IMR-90 (cell line): ENCODE data around the gene DBH. TPM values are rescaled to one million over a fixed set of nuclear protein-coding genes. Genes with fewer than 3 reads are reported as not detected.

Experiments used
- ATAC-seq: fragments of 200-7000 bp; cut with Tn5 transposase; 2 replicates; pipeline ENCODE4 v1.9.1; 2020; ENCODE audit warnings: low read depth, mild to moderate bottlenecking, moderate library complexity
- BruUV-seq: library from RNA; stranded (reverse); fragments of 400-500 nt; replicated peaks from 2 replicates; lab custom pipeline; 2021; lab: Mats Ljungman, UMichigan
- CTCF ChIA-PET: fragments of 300-600 bp; formaldehyde crosslinking; extraction: SDS; loops from one replicate; lab custom pipeline; 2021; ENCODE audit warnings: antibody characterized with exemption; lab: Yijun Ruan, JAX
- POLR2A ChIA-PET: fragments of 300-600 bp; sonication (Branson Sonifier 250); formaldehyde crosslinking; loops from one replicate; lab custom pipeline; 2022; ENCODE audit warnings: antibody characterized with exemption; ENCODE audit not compliant: unreplicated experiment; lab: Charles Lee
- DNase-seq: peaks from one replicate; pipeline ENCODE4 v3.0.0; 2013
- H2AFZ ChIP-seq: replicated peaks from 2 replicates; pipeline ENCODE3; 2013; ENCODE audit warnings: low read length, mild to moderate bottlenecking; ENCODE audit not compliant: poor library complexity
- H2AK5ac ChIP-seq: 2 replicates; pipeline ENCODE4 v1.6.1; 2013; ENCODE audit warnings: low read depth, low read length, inconsistent platforms
- H2AK9ac ChIP-seq: replicated peaks from 2 replicates; pipeline ENCODE3; 2013; ENCODE audit warnings: mild to moderate bottlenecking, low read depth, low read length, moderate library complexity; ENCODE audit not compliant: poor library complexity
- H2BK120ac ChIP-seq: 2 replicates; pipeline ENCODE4 v1.6.1; 2013; ENCODE audit warnings: low read depth, low read length, inconsistent platforms
- H2BK15ac ChIP-seq: 3 replicates; pipeline ENCODE4 v1.6.1; 2013; ENCODE audit warnings: low read depth, low read length, inconsistent platforms
- H2BK20ac ChIP-seq: 2 replicates; pipeline ENCODE4 v1.6.1; 2013; ENCODE audit warnings: low read depth, mild to moderate bottlenecking, inconsistent platforms, low read length, moderate library complexity
- H2BK5ac ChIP-seq: 2 replicates; pipeline ENCODE4 v1.6.1; 2013; ENCODE audit warnings: mild to moderate bottlenecking, low read depth, low read length, inconsistent platforms; ENCODE audit not compliant: poor library complexity, severe bottlenecking
- H3K14ac ChIP-seq: replicated peaks from 2 replicates; pipeline ENCODE4 v1.6.1; 2013; ENCODE audit warnings: low read depth, low read length, inconsistent platforms
- H3K18ac ChIP-seq: 2 replicates; pipeline ENCODE4 v1.6.1; 2013; ENCODE audit warnings: low read depth, low read length, control low read depth
- H3K23ac ChIP-seq: 2 replicates; pipeline ENCODE4 v1.6.1; 2013; ENCODE audit warnings: low read depth, low read length, inconsistent platforms
- H3K27ac ChIP-seq: 2 replicates; pipeline ENCODE4 v1.5.1; 2013; ENCODE audit warnings: mild to moderate bottlenecking, control low read depth, low read length; ENCODE audit not compliant: insufficient read depth
- H3K27me3 ChIP-seq: 2 replicates; pipeline ENCODE4 v1.6.1; 2013; ENCODE audit warnings: low read length; ENCODE audit not compliant: control insufficient read depth, insufficient read depth
- H3K36me3 ChIP-seq: 2 replicates; pipeline ENCODE4 v1.6.1; 2013; ENCODE audit warnings: low read length, mixed read lengths; ENCODE audit not compliant: control insufficient read depth, insufficient read depth
- H3K4ac ChIP-seq: 2 replicates; pipeline ENCODE4 v1.6.1; 2013; ENCODE audit warnings: low read depth, low read length, inconsistent platforms
- H3K4me1 ChIP-seq: 2 replicates; pipeline ENCODE4 v1.6.1; 2013; ENCODE audit warnings: low read length, mixed read lengths; ENCODE audit not compliant: control insufficient read depth, insufficient read depth
- H3K4me2 ChIP-seq: 2 replicates; pipeline ENCODE4 v1.6.1; 2013; ENCODE audit warnings: low read depth, mild to moderate bottlenecking, control low read depth, low read length, moderate library complexity
- H3K4me3 ChIP-seq: 2 replicates; pipeline ENCODE4 v1.5.1; 2013; ENCODE audit warnings: low read depth, mild to moderate bottlenecking, control low read depth, low read length, moderate library complexity; ENCODE audit not compliant: insufficient read depth
- H3K56ac ChIP-seq: 2 replicates; pipeline ENCODE4 v1.6.1; 2013; ENCODE audit warnings: low read length, inconsistent platforms; ENCODE audit not compliant: insufficient read depth; ENCODE audit errors: extremely low read depth
- H3K79me1 ChIP-seq, 2 experiments: 2 replicates each; pipeline ENCODE4 v1.6.1; 2013; ENCODE audit warnings: low read length in 2 of 2, inconsistent platforms in 1 of 2, low read depth in 1 of 2
- H3K9ac ChIP-seq: 2 replicates; pipeline ENCODE4 v1.6.1; 2013; ENCODE audit warnings: low read depth, low read length, control low read depth
- H3K9me1 ChIP-seq: 2 replicates; pipeline ENCODE4 v1.6.1; 2013; ENCODE audit warnings: low read length, inconsistent platforms; ENCODE audit not compliant: insufficient read depth
- H3K9me3 ChIP-seq: 2 replicates; pipeline ENCODE4 v1.6.1; 2013; ENCODE audit warnings: low read length; ENCODE audit not compliant: control insufficient read depth, insufficient read depth
- H4K20me1 ChIP-seq: 2 replicates; pipeline ENCODE4 v1.6.1; 2013; ENCODE audit warnings: low read length, inconsistent platforms; ENCODE audit not compliant: insufficient read depth
- H4K5ac ChIP-seq: 2 replicates; pipeline ENCODE4 v1.6.1; 2013; ENCODE audit warnings: mild to moderate bottlenecking, low read depth, low read length, control low read depth
- H4K8ac ChIP-seq, 2 experiments: 2 replicates each; pipeline ENCODE4 v1.6.1; 2013; ENCODE audit warnings: low read depth in 2 of 2, low read length in 2 of 2, control low read depth in 1 of 2, inconsistent platforms in 1 of 2
- H4K91ac ChIP-seq: 2 replicates; pipeline ENCODE4 v1.6.1; 2013; ENCODE audit warnings: low read depth, low read length, inconsistent platforms; ENCODE audit not compliant: insufficient read depth
- BHLHE40 ChIP-seq: fragments of 150-350 bp; IDR thresholded peaks from 2 replicates; pipeline ENCODE4 v1.6.1; 2016; ENCODE audit warnings: mild to moderate bottlenecking, low read depth, low read length
- CEBPB ChIP-seq: IDR thresholded peaks from 2 replicates; pipeline ENCODE4 v1.6.1; 2012; ENCODE audit warnings: low read depth, low read length, improper control_type of control experiment
- CTCF ChIP-seq: conservative IDR thresholded peaks from 2 replicates; pipeline ENCODE4 v1.5.1; 2012; ENCODE audit warnings: mild to moderate bottlenecking, low read depth, low read length, improper control_type of control experiment
- ELK1 ChIP-seq: fragments of 150-350 bp; IDR thresholded peaks from 2 replicates; pipeline ENCODE4 v1.6.1; 2016; ENCODE audit warnings: low read depth, mild to moderate bottlenecking, low read length, moderate library complexity, borderline replicate concordance
- FOS ChIP-seq: fragments of 150-350 bp; IDR thresholded peaks from 2 replicates; pipeline ENCODE4 v1.6.1; 2016; ENCODE audit warnings: low read depth, low read length
- MAFK ChIP-seq: IDR thresholded peaks from 2 replicates; pipeline ENCODE4 v1.6.1; 2012; ENCODE audit warnings: low read depth, low read length, improper control_type of control experiment
- MAZ ChIP-seq: IDR thresholded peaks from 2 replicates; pipeline ENCODE4 v1.6.1; 2012; ENCODE audit warnings: low read depth, mild to moderate bottlenecking, low read length, improper control_type of control experiment, moderate library complexity, borderline replicate concordance
- MXI1 ChIP-seq: IDR thresholded peaks from 2 replicates; pipeline ENCODE4 v1.6.1; 2012; ENCODE audit warnings: low read depth, mild to moderate bottlenecking, low read length, moderate library complexity, borderline replicate concordance
- NFE2L2 ChIP-seq: fragments of 150-350 bp; IDR thresholded peaks from 2 replicates; pipeline ENCODE4 v1.6.1; 2016; ENCODE audit warnings: low read depth, mild to moderate bottlenecking, low read length
- POLR2A ChIP-seq: IDR thresholded peaks from 2 replicates; pipeline ENCODE4 v1.6.1; 2012; ENCODE audit warnings: mild to moderate bottlenecking, low read depth, low read length
- RAD21 ChIP-seq: IDR thresholded peaks from 2 replicates; pipeline ENCODE4 v1.6.1; 2012; ENCODE audit warnings: low read length, improper control_type of control experiment
- RCOR1 ChIP-seq: IDR thresholded peaks from 2 replicates; pipeline ENCODE4 v1.6.1; 2012; ENCODE audit warnings: mild to moderate bottlenecking, low read length, improper control_type of control experiment; ENCODE audit not compliant: insufficient replicate concordance
- RFX5 ChIP-seq: IDR thresholded peaks from 2 replicates; pipeline ENCODE4 v1.8.0; 2012; ENCODE audit warnings: low read depth, mild to moderate bottlenecking, low read length, moderate library complexity
- SMC3 ChIP-seq: fragments of 150-350 bp; IDR thresholded peaks from 2 replicates; pipeline ENCODE4 v1.6.1; 2016; ENCODE audit warnings: low read depth, mild to moderate bottlenecking, antibody characterized with exemption, low read length, moderate library complexity
- USF2 ChIP-seq: fragments of 150-350 bp; IDR thresholded peaks from 2 replicates; pipeline ENCODE4 v1.6.1; 2017; ENCODE audit warnings: mild to moderate bottlenecking, antibody characterized with exemption, low read length, low read depth
- WGBS, 2 experiments: methylation state at CpG; one replicate each; pipeline versions ENCODE4 v1.1.5 to v1.1.7; 2013; ENCODE audit warnings: missing lambda C conversion rate in 2 of 2; ENCODE audit not compliant: insufficient read length in 1 of 2; ENCODE audit errors: extremely low coverage in 2 of 2; 5-methylcytosine and 5-hydroxymethylcytosine counted together
- dilution Hi-C: fragments of 300-500 bp; cut with HindIII; formaldehyde crosslinking; loops from one replicate; pipeline ENCODE4 v1.14.3; 2018; ENCODE audit warnings: low sequenced_read_pairs; ENCODE audit not compliant: unreplicated experiment
- in situ Hi-C: fragments of 300-500 bp; cut with MboI; formaldehyde crosslinking; loops from 3 replicates; pipeline ENCODE4 v1.14.3; 2019; ENCODE audit warnings: low sequenced_read_pairs, inconsistent platforms, mixed read lengths
- intact Hi-C: fragments of 100-400 bp; cut with micrococcal nuclease; formaldehyde crosslinking; loops from 2 replicates; pipeline ENCODE4 v1.10.0; 2022
- polyA plus RNA-seq, 3 experiments: library from polyadenylated mRNA; depleted of rRNA; stranded (reverse); fragments of >200 nt; gene quantifications; 2 replicates each; pipeline ENCODE4 v1.2.3, GENCODE V29; 2012; ENCODE audit warnings: low replicate concordance in 1 of 3
- total RNA-seq: library from RNA; depleted of rRNA; stranded (reverse); fragments of >200 nt; gene quantifications from 2 replicates; pipeline ENCODE4 v1.2.3, GENCODE V29; 2012

Gene DBH
- total and polyA plus RNA-seq, 2 of the 4 experiments (the other 2 are of a cell fraction), result not detected

- Histone ChIP-seq H3K18ac (no peak overlapping the region), H3K23ac (no peak overlapping the region), H3K9ac (no peak overlapping the region), H3K27ac (no peak overlapping the region), H2AFZ (no peak overlapping the region), H2BK5ac (no peak overlapping the region), H3K14ac (no peak overlapping the region), H3K56ac (no peak overlapping the region), H4K91ac (no peak overlapping the region), H3K4me3 (no peak overlapping the region), H3K4me2 (no peak overlapping the region), H2BK20ac (no peak overlapping the region), H4K20me1 (no peaks in the 10 kb centered on the region), H3K27me3 (peaks cover 60% of the 10 kb centered on the region), H3K4ac (no peak overlapping the region), H3K36me3 (no peaks in the 10 kb centered on the region), H2AK9ac (no peak overlapping the region), H2BK15ac (no peak overlapping the region), H3K9me1 (no peaks in the 10 kb centered on the region), H4K5ac (no peak overlapping the region), H2AK5ac (no peak overlapping the region), H3K79me1 (no peaks in the 10 kb centered on the region), H3K4me1 (no peaks in the 10 kb centered on the region), H3K9me3 (no peaks in the 10 kb centered on the region), H4K8ac (no peak overlapping the region), H2BK120ac (no peak overlapping the region)
- no peak for DNase-seq
- no TSS peak for BruUV-seq
- no peak for ATAC-seq
- TF ChIP-seq RFX5 (no peak), SMC3 (no peak), ELK1 (no peak), POLR2A (no peak), NFE2L2 (no peak), CTCF (no peak), RCOR1 (no peak), CEBPB (no peak), MAZ (no peak), MAFK (no peak), FOS (no peak), RAD21 (no peak), BHLHE40 (no peak), USF2 (no peak), MXI1 (no peak)
- intact Hi-C loops (no loop called here), dilution Hi-C loops (no loop called here), in situ Hi-C loops (no loop called here)
- 71% methylated on average over 8 of the region's 27 CpGs; no CpG with 5 or more reads in 1 of the 2 experiments for WGBS, 2 experiments
- ChIA-PET CTCF (no interaction called here), POLR2A (no interaction called here)
Observed at GRCh38 chr9:133632806-133633680, 3.1 kb upstream of the DBH start.
